ENCODE data around the gene GPANK1.

GPANK1 gene

GRCh38 chr6:31639449-31639861, 25.3 kb downstream of the GPANK1 start:
- no peak for DNase-seq (ENCODE audit: low spot score)

GRCh38 chr6:31639043-31639442, 25.8 kb downstream of the GPANK1 start:
- DNase-seq (ENCODE audit: low spot score), result no peak

GRCh38 chr6:31636698-31637596, 27.9 kb downstream of the GPANK1 start:
- DNase-seq (ENCODE audit: low spot score), result no peak

- no peak for DNase-seq (ENCODE audit: low spot score)
Measured at GRCh38 chr6:31634969-31635575, 29.7 kb downstream of the GPANK1 start.

- no peak for DNase-seq (ENCODE audit: low spot score)
Measured at GRCh38 chr6:31634131-31634530, 30.7 kb downstream of the GPANK1 start.

GRCh38 chr6:31633447-31633846, 31.4 kb downstream of the GPANK1 start:
- DNase-seq (ENCODE audit: low spot score), result no peak

- DNase-seq (ENCODE audit: low spot score), result no peak
Measured at GRCh38 chr6:31632279-31632946, 32.4 kb downstream of the GPANK1 start.

- DNase-seq (ENCODE audit: low spot score), result no peak
Measured at GRCh38 chr6:31631681-31632278, 33.0 kb downstream of the GPANK1 start.

GRCh38 chr6:31631209-31631608, 33.6 kb downstream of the GPANK1 start:
- DNase-seq (ENCODE audit: low spot score), result no peak

GRCh38 chr6:31630177-31630934, 34.4 kb downstream of the GPANK1 start:
- no peak for DNase-seq (ENCODE audit: low spot score)

- no peak for DNase-seq (ENCODE audit: low spot score)
Measured at GRCh38 chr6:31629014-31629413, 35.8 kb downstream of the GPANK1 start.

GRCh38 chr6:31627690-31628287, 37.0 kb downstream of the GPANK1 start:
- no peak for DNase-seq (ENCODE audit: low spot score)

- no peak for DNase-seq (ENCODE audit: low spot score)
Measured at GRCh38 chr6:31626952-31627351, 37.8 kb downstream of the GPANK1 start.

- DNase-seq (ENCODE audit: low spot score), result no peak
Measured at GRCh38 chr6:31624070-31624469, 40.7 kb downstream of the GPANK1 start.

- DNase-seq (ENCODE audit: low spot score), result no peak
Measured at GRCh38 chr6:31622684-31623091, 42.1 kb downstream of the GPANK1 start.

- no peak for DNase-seq (ENCODE audit: low spot score)
Measured at GRCh38 chr6:31621991-31622390, 42.8 kb downstream of the GPANK1 start.

- DNase-seq (ENCODE audit: low spot score), result no peak
Measured at GRCh38 chr6:31621320-31621939, 43.4 kb downstream of the GPANK1 start.

- DNase-seq (ENCODE audit: low spot score), result no peak
Measured at GRCh38 chr6:31620586-31621319, 44.0 kb downstream of the GPANK1 start, which contains the start of gene PRRC2A. PRRC2A (plus strand) TSS chr6:31620715; CDS start chr6:31622790, 2,075 bp downstream.

GRCh38 chr6:31619805-31620585, 44.8 kb downstream of the GPANK1 start:
- peak; percentile 96 for DNase-seq (ENCODE audit: low spot score)
